ENCODE measurements around the gene PHIP. TPM values are rescaled to one million over a fixed set of nuclear protein-coding genes. Genes with fewer than 3 reads are reported as not detected.
A peak's percentile ranks its signal among the peaks of the same experiment; 100 is the strongest.

Gene PHIP
- total and polyA plus RNA-seq, 12 donors: 3.1 to 17.9 (median 16.1) TPM

DNA sequence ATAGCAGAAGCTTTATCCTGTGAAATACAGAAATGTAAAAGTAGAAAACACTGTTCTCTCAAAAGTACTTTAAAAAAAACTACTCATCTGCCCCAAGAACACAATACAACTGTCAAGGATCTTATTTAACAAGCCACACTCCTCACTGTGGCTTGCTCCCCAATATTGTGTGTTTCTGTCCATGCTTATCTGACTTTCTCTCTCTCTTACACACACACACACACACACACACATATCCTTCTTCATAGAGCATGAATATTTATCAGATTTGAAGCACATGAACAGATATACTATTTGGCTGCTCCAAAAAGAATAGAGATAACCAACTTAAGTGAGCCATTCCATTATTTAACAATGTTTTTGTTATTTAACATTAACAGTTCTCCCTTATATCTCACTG lies 3.6 kb upstream of the PHIP start:
- Histone ChIP-seq H3K36me3 (no peaks in the 10 kb centered on the region), H3K27ac (no peak overlapping the region), H3K27me3 (no peaks in the 10 kb centered on the region), H3K4me3 (no peak overlapping the region), H3K9me3 (no peaks in the 10 kb centered on the region), H3K4me1 (peaks cover 0 to 24% (median 10%) of the 10 kb centered on the region in 9 donors)
- TF ChIP-seq, protein P1, sequence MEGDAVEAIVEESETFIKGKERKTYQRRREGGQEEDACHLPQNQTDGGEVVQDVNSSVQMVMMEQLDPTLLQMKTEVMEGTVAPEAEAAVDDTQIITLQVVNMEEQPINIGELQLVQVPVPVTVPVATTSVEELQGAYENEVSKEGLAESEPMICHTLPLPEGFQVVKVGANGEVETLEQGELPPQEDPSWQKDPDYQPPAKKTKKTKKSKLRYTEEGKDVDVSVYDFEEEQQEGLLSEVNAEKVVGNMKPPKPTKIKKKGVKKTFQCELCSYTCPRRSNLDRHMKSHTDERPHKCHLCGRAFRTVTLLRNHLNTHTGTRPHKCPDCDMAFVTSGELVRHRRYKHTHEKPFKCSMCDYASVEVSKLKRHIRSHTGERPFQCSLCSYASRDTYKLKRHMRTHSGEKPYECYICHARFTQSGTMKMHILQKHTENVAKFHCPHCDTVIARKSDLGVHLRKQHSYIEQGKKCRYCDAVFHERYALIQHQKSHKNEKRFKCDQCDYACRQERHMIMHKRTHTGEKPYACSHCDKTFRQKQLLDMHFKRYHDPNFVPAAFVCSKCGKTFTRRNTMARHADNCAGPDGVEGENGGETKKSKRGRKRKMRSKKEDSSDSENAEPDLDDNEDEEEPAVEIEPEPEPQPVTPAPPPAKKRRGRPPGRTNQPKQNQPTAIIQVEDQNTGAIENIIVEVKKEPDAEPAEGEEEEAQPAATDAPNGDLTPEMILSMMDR (IDR thresholded peaks at IDR 0.05): no peak
- DNase-seq (no peak), ATAC-seq (no peak)
- intact Hi-C loops (cut with DNase I): loop anchor here in 1 of 10 donors (2.0 kb wide), 1 partner anchor 151 kb away; no protein-coding TSS in a partner anchor

DNA sequence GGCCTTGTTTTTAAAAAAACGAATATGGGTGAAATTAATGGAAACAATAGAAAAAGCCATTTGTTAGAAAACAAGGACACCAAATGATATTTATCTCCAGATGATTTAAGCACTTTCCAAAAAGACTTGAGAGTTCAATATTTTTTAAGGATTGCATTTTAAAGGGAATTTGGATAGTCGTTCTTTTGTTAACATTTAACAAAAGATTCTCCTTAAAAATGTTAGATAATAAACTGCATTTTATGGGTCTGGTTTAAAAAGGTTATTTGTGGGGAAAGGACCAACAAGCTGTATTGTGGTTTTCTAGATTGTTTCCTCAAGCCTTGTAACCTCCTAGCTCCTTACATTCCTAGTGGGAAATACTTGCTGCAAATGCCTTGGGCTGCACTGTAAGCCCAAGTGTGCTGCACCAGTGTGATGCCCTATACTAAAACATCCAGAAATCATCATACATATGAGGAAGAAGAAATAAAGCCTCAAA lies 1.5 kb upstream of the PHIP start:
- intact Hi-C loops (cut with DNase I): loop anchor here in 8 of 10 donors (2.0 to 10.0 kb wide), 6 partner anchors 153 to 459 kb away; partner anchors contain the start of genes HMGN3 (in 3 of the 8) and LCA5 (in 2 of the 8)
- H3K36me3 ChIP-seq: no peaks in the 10 kb centered on the region
- ATAC-seq (no peak), DNase-seq (no peak)
- WGBS, 2 donors: 42 to 44% methylated on average over 2 of the region's 2 CpGs
- H3K27me3 ChIP-seq: no peaks in the 10 kb centered on the region
- peak overlapping the region in 9 of 10 donors; percentile 75 to 92 (median 90) for H3K4me3 ChIP-seq
- H3K4me1 ChIP-seq: peaks cover 0 to 43% (median 29%) of the 10 kb centered on the region in 9 donors
- TF ChIP-seq, protein P1 (IDR thresholded peaks at IDR 0.05): no peak
- H3K9me3 ChIP-seq: no peaks in the 10 kb centered on the region
- peak overlapping the region in 8 of 10 donors; percentile 94 to 99 (median 98) for H3K27ac ChIP-seq

DNA sequence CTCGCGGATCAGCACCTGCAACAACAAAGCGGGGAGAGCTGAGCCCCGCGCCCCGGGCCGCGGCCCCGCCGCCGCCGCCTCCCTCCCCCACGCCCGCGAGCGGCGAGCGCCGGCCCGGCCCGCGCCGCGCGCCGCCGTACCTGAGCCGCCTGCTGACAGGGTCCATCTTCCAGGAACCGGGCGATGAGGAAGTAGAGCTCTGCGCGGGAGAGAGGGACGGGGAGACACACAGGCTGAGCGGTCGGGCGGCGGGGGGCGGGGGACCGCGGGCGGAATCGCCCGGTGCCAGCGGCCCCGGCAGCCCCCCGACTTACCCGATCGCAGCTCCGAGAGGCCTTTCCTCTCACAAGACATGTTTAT lies 359 bp downstream of the PHIP start:
- H3K4me1 ChIP-seq: peaks cover 0 to 49% (median 46%) of the 10 kb centered on the region in 9 donors
- no peaks in the 10 kb centered on the region for H3K9me3 ChIP-seq
- 0 to 2% methylated on average over 29 to 49 of the region's 49 CpGs for WGBS, 2 donors
- DNase-seq (no peak), ATAC-seq (peak; percentile 21 to 73 (median 28))
- no peaks in the 10 kb centered on the region for H3K27me3 ChIP-seq
- peaks cover 0 to 3% (median 0%) of the 10 kb centered on the region in 9 donors for H3K36me3 ChIP-seq
- peak overlapping the region; percentile 75 to 92 (median 88) for H3K4me3 ChIP-seq
- TF ChIP-seq, protein P1 (IDR thresholded peaks at IDR 0.05): no peak
- peak overlapping the region; percentile 94 to 99 (median 98) for H3K27ac ChIP-seq
- intact Hi-C loops (cut with DNase I): loop anchor here in 8 of 10 donors (1.0 to 10.0 kb wide), 8 partner anchors 155 to 461 kb away; partner anchors contain the start of genes HMGN3 (in 5 of the 8) and LCA5 (in 2 of the 8)

DNA sequence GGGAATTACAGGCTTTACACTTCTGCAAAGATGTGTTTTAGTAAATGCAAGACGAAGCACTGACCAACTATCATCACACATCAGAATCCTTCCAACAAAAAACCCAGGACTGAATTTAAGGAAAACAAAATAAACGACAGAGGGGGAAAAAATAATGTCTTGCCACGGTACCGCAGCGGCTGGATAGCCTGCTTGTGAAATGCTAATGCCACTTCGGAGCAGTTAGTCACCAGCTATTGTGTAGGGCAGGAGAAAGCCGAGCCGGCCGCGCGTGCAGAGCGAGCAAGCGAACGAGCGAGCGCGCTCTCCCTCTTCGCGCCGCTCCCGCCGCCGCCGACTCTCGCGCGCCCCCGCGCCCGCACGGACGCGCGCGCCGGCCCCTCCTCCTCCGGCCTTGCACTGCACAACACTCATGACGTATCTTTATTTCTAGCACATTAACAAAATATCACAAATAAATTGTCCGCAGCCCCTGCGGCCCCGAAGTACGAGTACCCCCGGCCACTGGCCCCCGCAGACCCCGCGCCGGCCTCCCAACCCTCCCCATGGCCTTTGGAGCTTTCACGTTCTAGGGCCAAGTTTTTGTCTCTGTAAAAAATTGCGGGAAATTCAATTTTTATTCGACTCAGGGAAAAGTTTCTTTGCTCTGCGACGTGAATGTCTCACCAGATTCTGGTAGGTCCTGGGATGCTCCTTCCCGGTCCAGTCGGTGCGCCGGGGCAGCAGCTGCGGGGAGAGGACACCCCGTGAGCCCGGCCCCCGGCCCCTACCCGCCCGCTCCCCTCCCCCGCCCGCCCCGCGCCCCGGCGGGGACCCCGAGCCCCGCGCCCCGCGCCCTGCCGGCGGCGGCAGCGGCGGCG lies 1.0 kb downstream of the PHIP start:
- Histone ChIP-seq H3K27me3 (no peaks in the 10 kb centered on the region), H3K27ac (peak overlapping the region; percentile 91 to 96 (median 94)), H3K4me1 (peaks cover 0 to 55% (median 49%) of the 10 kb centered on the region in 9 donors), H3K36me3 (peaks cover 0 to 10% (median 0%) of the 10 kb centered on the region in 9 donors), H3K9me3 (no peaks in the 10 kb centered on the region), H3K4me3 (peak overlapping the region; percentile 71 to 92 (median 85))
- intact Hi-C loops (cut with DNase I): loop anchor here in 5 of 10 donors (5.0 to 10.0 kb wide), 4 partner anchors 155 to 460 kb away; partner anchors contain the start of genes HMGN3 (in 3 of the 5) and LCA5 (in 2 of the 5)
- TF ChIP-seq, protein P1 (IDR thresholded peaks at IDR 0.05): peak in 1 of 9 donors; percentile 13
- WGBS, 2 donors: 0% methylated on average over 62 to 77 of the region's 79 CpGs
- peak; percentile 86 to 90 for DNase-seq
- ATAC-seq: peak; percentile 77 to 90 (median 82)
